DMS153 treated with DMSO at 0.1 percent for 48 hours (cell line): ENCODE results near the gene TMEM256.

Source experiments
- DNase-seq: peaks from one replicate; lab custom pipeline; 2025; ENCODE audit not compliant: unreplicated experiment; lab: John Stamatoyannopoulos, UW

The TMEM256 gene

DNA sequence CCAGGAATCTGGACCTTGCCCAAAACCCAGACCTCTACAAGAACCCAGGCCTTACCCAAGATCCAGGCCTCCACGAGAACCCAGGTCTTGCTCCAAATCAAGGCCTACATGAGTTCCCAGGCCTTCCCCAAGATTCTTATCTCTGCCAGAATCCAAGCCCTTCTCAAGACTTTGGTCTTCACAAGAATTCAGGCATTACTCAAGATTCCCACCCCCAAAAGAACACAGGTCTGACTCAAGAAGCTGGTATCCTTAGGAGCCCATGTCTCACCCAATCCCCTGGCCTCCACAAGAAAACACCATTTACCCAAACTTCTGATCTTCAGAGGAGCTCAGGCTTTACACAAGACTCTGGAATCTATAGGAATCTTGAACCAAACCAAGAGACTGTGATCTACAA, 27.3 kb upstream of the TMEM256 start:
- no peak for DNase-seq

- no peak for DNase-seq
These were observed 25.8 kb upstream of the TMEM256 start for GRCh38 chr17:7429722-7430121.

GRCh38 chr17:7428557-7428956, 24.7 kb upstream of the TMEM256 start, which contains the start of gene SPEM3:
SPEM3 (plus strand) TSS chr17:7428857; CDS start chr17:7428903, 46 bp downstream.
- DNase-seq = no peak

- no peak for DNase-seq
These were observed 23.7 kb upstream of the TMEM256 start for GRCh38 chr17:7427549-7427948.

- DNase-seq = no peak
These were observed 23.1 kb upstream of the TMEM256 start for GRCh38 chr17:7426896-7427489.

GRCh38 chr17:7426203-7426863, 22.4 kb upstream of the TMEM256 start:
- DNase-seq = no peak

DNA sequence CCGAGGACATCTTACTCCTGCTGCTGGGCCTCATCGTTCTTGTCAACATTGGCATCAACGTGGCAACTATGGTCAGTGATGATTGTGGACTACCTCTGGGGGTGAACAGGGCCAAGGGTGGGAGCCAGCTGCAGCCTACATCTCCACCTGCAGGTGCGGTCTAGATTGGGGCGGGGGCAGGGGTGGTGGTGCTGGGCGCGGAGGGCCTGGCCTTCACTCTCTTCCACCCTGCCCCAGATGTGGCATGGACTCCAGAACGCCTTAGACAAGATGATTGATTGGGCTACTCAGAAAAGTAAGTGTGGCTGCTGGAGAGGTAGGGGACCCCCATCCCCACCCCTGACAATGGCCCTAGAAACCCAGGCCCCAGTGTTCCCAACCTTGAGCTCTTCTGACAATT, 21.9 kb upstream of the TMEM256 start:
- no peak for DNase-seq

- DNase-seq = no peak
These were observed 21.4 kb upstream of the TMEM256 start, which contains the start of gene SPEM2 for GRCh38 chr17:7425316-7425715. SPEM2 (plus strand) TSS chr17:7425616; CDS start chr17:7425689, 73 bp downstream.

DNA sequence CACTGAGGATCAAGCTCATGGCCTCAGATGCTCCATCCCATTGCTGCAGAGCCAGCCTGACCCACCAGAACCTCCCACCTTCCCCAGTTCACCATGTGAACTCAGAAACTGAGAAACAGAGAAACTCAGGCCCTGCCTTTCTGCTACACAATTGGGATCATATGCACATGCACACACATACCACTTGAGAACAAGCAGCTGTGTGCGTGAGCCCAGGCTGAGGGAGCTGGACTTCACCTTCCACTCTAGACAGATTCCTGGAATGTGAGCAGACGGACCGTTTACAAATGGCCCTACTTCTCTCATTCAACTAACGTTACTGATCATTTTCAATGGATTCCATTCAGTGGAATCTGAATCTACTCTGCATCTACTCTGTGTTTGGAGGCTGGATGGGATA, 19.8 kb upstream of the TMEM256 start:
- no peak for DNase-seq

DNA sequence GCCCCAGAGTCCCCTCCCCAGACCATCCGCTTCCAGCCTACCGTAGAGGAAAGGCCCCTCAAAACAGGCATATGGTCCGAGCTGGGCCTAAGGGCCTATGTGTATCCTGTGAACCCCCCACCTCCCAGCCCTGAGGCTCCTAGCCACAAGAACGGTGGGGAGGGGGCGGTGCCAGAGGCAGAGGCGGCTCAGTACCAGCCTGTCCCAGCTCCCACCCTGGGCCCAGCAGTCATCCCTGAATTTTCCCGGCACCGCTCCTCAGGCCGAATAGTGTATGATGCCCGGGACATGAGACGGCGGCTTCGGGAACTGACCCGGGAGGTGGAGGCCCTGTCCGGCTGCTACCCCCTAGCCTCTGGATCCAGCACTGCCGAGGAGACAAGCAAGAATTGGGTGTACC, 17.3 kb upstream of the TMEM256 start:
- DNase-seq = no peak

DNA sequence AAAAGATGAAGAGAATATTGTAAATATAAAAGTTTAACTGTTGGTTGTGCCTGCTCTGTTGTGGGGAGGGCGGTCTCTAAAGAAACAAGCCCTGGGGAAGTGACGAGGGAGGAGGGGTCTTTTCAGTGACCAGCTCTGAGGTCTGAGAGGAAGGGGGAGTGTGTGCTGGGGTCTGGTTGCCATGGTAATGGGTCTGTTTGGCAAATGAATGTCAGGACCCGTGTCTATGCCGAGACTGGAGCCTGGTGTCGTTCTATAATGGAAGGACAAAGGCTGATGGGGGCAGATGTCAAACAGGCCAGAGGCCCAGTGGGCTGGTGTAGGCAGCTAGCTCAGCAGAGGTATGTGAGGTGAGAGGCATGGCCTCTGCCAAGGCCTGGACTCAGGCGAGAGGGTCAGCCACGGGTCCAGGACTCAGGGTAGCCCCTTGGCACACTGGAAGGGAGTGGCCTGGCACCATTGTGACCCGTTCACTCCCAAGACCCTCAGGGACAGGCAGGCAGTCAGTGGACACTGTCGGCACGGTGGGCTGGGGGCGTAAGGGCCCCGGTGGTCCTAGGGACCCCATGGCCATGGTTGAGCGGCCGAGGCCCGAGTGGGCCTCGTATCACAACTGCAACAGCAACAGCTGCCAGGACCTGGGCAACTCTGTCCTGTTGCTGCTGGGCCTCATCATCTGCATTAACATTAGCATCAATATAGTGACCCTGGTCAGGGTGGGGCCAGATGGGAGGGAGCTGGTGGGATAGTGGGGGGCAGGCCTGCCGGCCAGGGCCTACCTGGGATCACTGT, 16.1 kb upstream of the TMEM256 start, which contains the start of gene SPEM1:
Gene SPEM1 (plus strand): TSS at position 506 of the 792 bp plus-strand sequence. CDS start 61 bp downstream, at position 567.
- no peak for DNase-seq

- no peak for DNase-seq
These were observed 14.7 kb upstream of the TMEM256 start for GRCh38 chr17:7418472-7419152.

DNA sequence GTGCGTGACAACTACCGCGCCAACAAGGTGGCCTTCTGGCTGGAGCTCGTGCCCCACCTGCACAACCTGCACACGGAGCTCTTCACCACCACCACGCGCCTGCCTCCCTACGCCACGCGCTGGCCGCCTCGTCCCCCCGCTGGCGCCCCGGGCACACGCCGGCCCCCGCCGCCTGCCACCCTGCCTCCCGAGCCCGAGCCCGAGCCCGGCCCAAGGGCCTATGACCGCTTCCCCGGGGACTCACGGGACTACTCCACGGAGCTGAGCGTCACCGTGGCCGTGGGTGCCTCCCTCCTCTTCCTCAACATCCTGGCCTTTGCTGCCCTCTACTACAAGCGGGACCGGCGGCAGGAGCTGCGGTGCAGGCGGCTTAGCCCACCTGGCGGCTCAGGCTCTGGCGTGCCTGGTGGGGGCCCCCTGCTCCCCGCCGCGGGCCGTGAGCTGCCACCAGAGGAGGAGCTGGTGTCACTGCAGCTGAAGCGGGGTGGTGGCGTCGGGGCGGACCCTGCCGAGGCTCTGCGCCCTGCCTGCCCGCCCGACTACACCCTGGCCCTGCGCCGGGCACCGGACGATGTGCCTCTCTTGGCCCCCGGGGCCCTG, 13.3 kb upstream of the TMEM256 start:
- no peak for DNase-seq

- DNase-seq = no peak
These were observed 12.4 kb upstream of the TMEM256 start for GRCh38 chr17:7416323-7416722.

DNA sequence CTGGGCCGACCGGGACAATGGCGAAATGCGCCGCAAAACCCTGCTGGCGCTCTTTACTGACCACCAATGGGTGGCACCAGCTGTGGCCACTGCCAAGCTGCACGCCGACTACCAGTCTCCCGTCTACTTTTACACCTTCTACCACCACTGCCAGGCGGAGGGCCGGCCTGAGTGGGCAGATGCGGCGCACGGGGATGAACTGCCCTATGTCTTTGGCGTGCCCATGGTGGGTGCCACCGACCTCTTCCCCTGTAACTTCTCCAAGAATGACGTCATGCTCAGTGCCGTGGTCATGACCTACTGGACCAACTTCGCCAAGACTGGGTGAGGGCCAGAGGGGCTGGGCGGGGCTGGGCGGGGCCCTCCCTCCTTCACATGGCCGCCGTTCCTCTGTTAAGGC, 11.9 kb upstream of the TMEM256 start:
- DNase-seq = no peak

- no peak for DNase-seq
These were observed 10.9 kb upstream of the TMEM256 start for GRCh38 chr17:7414837-7415236.

GRCh38 chr17:7413346-7413985, 9.6 kb upstream of the TMEM256 start:
- DNase-seq = no peak

DNA sequence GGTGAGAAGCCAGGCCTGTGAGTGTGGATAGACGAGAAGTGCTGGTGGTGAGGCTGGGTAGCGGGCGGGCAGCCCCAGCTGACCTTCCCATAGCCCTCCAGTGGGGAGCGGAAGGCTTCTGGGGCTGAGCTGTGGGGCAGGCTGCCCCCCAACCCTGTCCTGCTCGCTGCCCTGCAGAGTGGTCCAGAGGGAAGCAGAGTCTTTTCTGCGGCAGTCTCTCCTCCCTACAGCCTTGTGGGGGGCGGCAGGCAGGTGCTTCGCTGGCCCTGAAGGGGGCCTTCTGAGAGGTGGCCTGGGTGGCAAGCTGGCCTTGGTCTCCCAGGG, 7.5 kb upstream of the TMEM256 start:
- no peak for DNase-seq

- DNase-seq = no peak
These were observed 6.9 kb upstream of the TMEM256 start for GRCh38 chr17:7410634-7411426.

- no peak for DNase-seq
These were observed 5.8 kb upstream of the TMEM256 start for GRCh38 chr17:7409716-7410115.
